Measurements from ENCODE around the gene ISL2.

Gene ISL2

GRCh38 chr15:76333720-76334437, 2.7 kb upstream of the ISL2 start:
- no peaks in the 10 kb centered on the region for H4K20me1 ChIP-seq (ENCODE audit: insufficient read depth)
- H3K36me3 ChIP-seq (ENCODE audit: insufficient read depth), result no peaks in the 10 kb centered on the region
- no peak for TF ChIP-seq CTCF (conservative IDR thresholded peaks at IDR 0.05; ENCODE audit: low read depth, low read length)
- no peak overlapping the region for H2AFZ ChIP-seq (ENCODE audit: low read depth)
- H3K27ac ChIP-seq, result no peak overlapping the region
- H3K4me1 ChIP-seq (ENCODE audit: low read depth, poor library complexity, severe bottlenecking), result peaks cover 4% of the 10 kb centered on the region
- no peak overlapping the region for H3K4me2 ChIP-seq
- H3K27me3 ChIP-seq (ENCODE audit: insufficient read depth, low read depth), result no peaks in the 10 kb centered on the region
- H3K79me2 ChIP-seq (ENCODE audit: insufficient read depth, low read depth), result no peaks in the 10 kb centered on the region
- no peak overlapping the region for H3K9ac ChIP-seq
- no peak overlapping the region for H3K4me3 ChIP-seq (IDR thresholded peaks at IDR 0.05; ENCODE audit: insufficient read depth, low read depth, low read length)

DNA sequence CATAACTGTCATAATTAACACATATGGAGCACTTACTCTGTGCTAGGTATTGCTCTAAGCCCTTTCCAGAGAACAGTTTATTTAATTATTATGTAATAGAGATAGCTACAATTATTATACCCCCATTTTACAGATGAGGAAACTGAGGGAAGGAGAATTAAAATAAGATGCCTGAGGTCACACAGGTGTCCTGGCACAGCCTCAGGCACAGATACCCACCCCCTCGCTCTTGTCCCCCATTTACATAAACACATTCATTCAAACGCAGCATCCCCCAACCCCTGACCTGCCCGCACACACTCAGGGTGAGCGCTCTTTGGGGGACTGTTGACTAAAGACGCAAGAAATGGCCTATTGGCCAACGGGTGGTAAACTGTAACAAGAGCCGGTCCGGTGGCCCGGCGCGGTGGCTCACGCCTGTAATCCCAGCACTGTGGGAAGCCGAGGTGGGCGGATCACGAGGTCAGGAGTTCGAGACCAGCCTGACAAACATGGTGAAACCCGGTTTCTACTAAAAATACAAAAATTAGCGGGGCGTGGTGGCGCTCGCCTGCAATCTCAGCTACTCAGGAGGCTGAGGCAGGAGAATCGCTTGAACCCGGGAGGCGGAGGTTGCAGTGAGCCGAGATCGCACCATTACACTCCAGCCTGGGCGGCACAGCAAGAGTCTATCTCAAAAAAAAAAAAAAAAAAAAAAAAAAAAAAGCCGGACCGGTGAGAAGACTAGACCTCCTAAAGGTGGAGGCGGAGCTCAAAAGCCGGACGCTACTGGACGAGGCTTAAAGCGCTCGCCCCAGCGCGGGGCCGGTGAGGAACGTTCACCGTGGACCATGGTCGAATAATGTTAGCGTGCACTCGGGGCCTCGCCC, 1.9 kb upstream of the ISL2 start:
- H3K9ac ChIP-seq, result no peak overlapping the region
- H3K27me3 ChIP-seq (ENCODE audit: insufficient read depth, low read depth), result no peaks in the 10 kb centered on the region
- no peak overlapping the region for H3K27ac ChIP-seq
- peaks cover 4% of the 10 kb centered on the region for H3K4me1 ChIP-seq (ENCODE audit: low read depth, poor library complexity, severe bottlenecking)
- H4K20me1 ChIP-seq (ENCODE audit: insufficient read depth), result no peaks in the 10 kb centered on the region
- H3K4me3 ChIP-seq (IDR thresholded peaks at IDR 0.05; ENCODE audit: insufficient read depth, low read depth, low read length), result no peak overlapping the region
- no peak for TF ChIP-seq CTCF (conservative IDR thresholded peaks at IDR 0.05; ENCODE audit: low read depth, low read length)
- H3K79me2 ChIP-seq (ENCODE audit: insufficient read depth, low read depth), result no peaks in the 10 kb centered on the region
- no peaks in the 10 kb centered on the region for H3K36me3 ChIP-seq (ENCODE audit: insufficient read depth)
- H2AFZ ChIP-seq (ENCODE audit: low read depth), result no peak overlapping the region
- no peak overlapping the region for H3K4me2 ChIP-seq

DNA sequence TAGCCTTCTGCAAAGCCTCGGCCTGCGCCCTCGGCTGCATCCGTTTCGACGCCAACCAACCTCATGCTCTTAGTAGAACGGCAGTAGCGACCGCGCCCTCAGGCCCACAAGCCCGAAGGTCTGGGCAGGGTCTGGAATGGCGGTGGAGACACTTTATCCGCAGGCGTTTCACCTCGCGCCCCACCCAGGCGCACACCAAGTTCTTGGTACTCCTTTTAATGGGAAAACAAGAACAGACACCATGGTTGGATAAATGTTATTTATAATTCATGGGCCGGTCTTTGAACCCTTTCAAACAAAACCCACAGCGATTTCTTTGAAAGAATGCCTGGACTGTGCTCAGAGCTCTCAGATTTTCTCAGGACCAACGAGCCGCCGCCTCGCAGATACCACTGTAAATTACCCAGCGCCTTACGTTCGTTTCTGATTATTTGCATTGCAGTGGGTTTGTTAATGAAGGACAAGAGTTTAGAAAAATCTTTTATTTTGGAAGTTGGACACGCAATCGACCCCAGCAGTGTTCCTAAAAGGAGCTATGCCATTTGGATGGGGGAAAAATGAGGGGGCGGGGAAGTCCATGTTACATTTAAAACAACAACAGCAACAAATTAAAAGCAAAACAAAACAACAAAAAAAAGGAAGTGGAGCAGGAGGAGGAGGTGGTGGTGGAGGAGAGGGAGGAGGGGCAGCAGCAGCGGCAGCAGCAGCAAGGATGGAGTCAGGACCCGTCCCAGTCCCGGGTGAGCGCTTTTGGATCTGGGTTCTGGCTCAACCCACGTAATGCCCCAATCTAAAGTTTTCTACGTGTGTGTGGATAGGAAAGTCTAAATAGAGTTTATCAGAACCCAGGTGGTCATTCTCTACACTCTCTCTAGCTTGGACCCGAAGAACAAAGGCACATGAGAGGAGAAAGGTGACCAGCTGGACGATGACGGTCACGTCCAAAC, 993 bp upstream of the ISL2 start:
- Histone ChIP-seq H3K4me3 (IDR thresholded peaks at IDR 0.05; ENCODE audit: insufficient read depth, low read depth, low read length) (no peak overlapping the region), H4K20me1 (ENCODE audit: insufficient read depth) (no peaks in the 10 kb centered on the region), H3K4me2 (peak overlapping the region; percentile 84), H3K27me3 (ENCODE audit: insufficient read depth, low read depth) (no peaks in the 10 kb centered on the region), H3K4me1 (ENCODE audit: low read depth, poor library complexity, severe bottlenecking) (peaks cover 4% of the 10 kb centered on the region), H3K36me3 (ENCODE audit: insufficient read depth) (no peaks in the 10 kb centered on the region), H2AFZ (ENCODE audit: low read depth) (peak overlapping the region; percentile 91), H3K79me2 (ENCODE audit: insufficient read depth, low read depth) (no peaks in the 10 kb centered on the region), H3K9ac (peak overlapping the region; percentile 90), H3K27ac (peak overlapping the region; percentile 81)
- TF ChIP-seq CTCF (conservative IDR thresholded peaks at IDR 0.05; ENCODE audit: low read depth, low read length), result no peak

- Histone ChIP-seq H3K4me1 (ENCODE audit: low read depth, poor library complexity, severe bottlenecking) (peaks cover 4% of the 10 kb centered on the region), H3K4me2 (peak overlapping the region; percentile 74), H4K20me1 (ENCODE audit: insufficient read depth) (no peaks in the 10 kb centered on the region), H3K4me3 (IDR thresholded peaks at IDR 0.05; ENCODE audit: insufficient read depth, low read depth, low read length) (no peak overlapping the region), H3K27me3 (ENCODE audit: insufficient read depth, low read depth) (no peaks in the 10 kb centered on the region), H3K36me3 (ENCODE audit: insufficient read depth) (no peaks in the 10 kb centered on the region), H3K9ac (peak overlapping the region; percentile 61; the same call in 1 of the 2 replicates), H2AFZ (ENCODE audit: low read depth) (peak overlapping the region; percentile 93), H3K27ac (peak overlapping the region; percentile 45), H3K79me2 (ENCODE audit: insufficient read depth, low read depth) (no peaks in the 10 kb centered on the region)
- no peak for TF ChIP-seq CTCF (conservative IDR thresholded peaks at IDR 0.05; ENCODE audit: low read depth, low read length)
These were observed 604 bp downstream of the ISL2 start for GRCh38 chr15:76337059-76337695.
